HG03064 (cell line): Measurements from ENCODE around the gene DOC2B.
"Not testable (repeated sequence)": the region's sequence is repeated elsewhere in the genome, so short reads cannot be mapped to it uniquely, and the experiment has no call there.

Experiments used
- ATAC-seq: cut with Tn5 transposase; IDR thresholded peaks from one replicate; pipeline ENCODE4 v1.9.1; 2021; ENCODE audit warnings: low read depth; ENCODE audit not compliant: unreplicated experiment

The DOC2B gene

DNA sequence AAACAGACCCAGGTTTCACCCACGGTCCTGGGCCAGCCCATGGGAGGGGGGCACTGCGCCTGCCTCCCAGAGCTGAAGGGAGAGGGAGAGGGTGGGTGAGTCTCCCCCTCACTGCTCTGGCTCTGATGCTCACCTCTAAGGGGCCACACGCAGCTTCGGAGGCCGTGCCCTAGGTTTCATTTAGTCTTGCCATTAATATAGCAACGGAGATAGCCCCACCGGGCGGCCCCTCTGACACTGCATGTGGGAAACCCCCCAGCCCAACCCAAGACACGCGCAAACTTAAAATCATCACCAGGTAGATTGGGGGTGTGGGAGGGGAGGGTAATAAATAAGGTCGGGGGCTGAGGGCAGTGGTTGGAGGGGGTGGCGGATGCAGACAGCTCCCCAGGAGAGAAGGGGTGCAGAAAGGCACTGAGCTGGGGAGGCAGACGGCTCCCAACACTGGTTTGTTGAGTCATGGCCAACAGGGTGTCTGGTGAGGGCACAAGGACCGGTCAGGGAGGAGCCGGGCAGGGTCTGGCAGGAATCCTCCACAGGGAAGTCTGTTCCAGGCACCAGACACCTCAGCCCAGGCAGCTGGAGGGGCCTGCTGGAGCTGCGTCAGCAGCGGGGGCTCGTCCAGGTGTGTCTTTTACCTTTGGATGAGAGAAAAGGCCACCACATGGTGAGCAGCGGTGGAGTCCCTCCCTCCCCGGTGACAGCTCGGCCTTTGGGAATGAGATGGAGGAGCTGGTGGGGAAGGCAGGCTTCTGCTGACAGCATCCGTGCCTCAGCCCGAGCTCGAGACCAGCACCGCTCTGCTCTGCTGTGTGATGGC lies 32.0 kb upstream of the DOC2B start:
- ATAC-seq, result no peak

DNA sequence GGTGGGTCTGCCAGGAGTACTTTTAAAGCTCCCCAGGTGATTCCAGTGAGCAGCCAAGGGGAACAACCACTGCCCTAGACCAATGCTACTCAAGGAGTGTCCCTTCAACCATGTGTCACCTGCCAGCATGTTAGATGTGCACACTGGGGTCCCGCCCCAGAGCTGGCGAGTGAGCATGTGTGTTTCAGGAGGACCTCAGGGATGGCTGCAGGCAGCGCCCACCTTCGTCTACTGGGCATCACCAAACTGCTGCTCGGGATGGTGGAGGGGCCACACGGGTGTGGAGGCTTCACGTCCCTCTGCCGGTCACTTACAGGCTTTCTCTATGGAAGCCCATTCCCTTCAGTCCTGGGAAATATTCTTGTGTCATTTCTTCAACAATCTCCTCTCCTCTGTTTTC lies 29.0 kb upstream of the DOC2B start:
- ATAC-seq, result no peak

DNA sequence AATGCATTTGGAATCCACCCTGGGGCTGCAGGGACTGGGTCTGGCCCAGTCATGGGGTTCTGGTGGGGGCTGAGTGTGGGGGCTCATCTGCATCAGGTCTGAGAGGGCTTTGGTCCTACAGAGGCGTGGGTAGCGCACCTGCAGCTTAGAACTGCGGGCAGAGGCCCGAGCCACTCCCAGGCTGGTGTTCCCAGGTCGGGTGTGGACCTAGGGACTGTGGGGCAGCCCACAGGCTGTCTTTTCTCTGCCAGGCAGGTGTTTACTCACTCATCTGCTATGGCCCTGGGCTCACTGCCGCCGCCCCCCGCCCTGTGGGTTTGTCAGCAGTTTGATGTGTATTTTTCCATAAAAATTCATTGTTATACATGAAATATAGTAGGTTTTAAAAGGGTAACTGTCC lies 27.0 kb upstream of the DOC2B start:
- no peak for ATAC-seq

DNA sequence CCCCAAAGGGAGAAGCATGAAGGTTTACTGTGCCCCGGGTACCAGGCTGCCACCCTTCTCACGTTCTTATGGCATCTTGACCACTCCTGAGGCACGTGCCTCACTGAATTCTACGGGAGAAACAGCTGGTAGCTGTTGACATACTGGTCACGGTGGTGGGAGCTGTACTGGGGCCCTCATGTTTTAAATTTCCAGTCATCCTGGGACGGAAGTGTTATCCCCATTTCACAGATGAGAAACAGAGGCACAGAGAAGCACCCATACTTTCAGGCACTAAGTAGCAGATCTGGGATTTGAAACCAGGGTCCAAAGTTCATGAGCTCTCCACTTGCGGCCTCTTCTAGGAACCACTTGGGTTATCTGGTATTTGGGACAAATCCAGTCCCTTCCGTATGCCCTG lies 26.3 kb upstream of the DOC2B start:
- no peak for ATAC-seq

DNA sequence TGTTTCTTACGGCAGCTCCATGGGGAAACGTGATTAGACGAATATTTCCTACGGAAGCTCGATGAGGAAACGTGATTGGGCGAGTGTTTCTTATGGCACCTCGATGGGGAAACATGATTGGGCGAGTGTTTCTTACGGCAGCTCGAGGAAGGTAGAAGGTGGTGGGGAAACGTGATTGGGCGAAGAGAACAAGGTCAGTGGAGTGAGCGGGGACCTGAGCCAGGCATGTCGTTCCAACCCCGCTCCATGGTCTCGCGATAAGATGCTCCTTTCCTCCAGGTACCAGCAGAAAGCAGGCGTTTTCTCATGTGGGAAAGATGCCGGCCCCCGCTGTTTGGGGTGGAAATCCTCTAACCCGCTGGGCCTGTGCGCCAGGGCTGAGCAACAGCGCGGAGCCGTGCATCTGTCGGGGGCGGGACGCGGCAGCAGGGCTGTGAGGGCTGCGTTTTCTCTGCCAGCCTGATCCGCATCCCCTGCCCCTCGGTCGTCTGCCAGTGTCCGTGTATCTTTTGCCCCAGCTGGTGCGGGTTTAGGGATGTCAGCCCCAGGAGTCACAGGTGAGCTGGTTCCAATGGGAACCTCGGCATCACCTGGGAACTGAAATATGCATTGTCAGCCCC lies 25.6 kb upstream of the DOC2B start:
- no peak for ATAC-seq

DNA sequence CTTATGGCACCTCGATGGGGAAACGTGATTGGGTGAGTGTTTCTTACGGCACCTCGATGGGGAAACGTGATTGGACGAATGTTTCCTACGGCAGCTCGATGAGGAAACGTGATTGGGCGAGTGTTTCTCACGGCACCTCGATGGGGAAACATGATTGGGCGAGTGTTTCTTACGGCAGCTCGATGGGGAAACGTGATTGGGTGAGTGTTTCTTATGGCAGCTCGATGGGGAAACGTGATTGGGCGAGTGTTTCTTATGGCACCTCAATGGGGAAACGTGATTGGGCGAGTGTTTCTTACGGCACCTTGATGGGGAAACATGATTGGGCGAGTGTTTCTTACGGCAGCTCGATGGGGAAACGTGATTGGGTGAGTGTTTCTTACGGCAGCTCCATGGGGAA lies 25.0 kb upstream of the DOC2B start:
- ATAC-seq, result not testable (repeated sequence)

DNA sequence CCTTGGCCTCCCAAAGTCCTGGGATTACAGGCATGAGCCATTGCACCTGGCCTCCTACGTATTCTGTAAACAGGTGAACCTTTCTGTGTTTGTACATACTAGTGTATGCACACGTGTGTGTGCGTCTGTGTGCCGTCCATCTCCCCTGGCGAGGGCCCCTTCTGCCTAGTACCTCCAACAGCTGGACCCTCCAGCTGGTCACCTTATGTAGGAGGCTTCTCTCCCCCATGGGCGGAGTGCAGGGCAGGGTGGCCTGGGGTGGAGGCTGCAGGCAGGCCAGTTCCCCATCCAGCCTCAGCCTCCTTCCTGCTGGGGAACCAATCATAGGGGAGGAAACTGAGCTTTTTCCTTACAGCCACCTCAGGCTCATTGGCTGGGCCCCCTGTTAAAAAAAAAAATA lies 24.4 kb upstream of the DOC2B start:
- no peak for ATAC-seq

DNA sequence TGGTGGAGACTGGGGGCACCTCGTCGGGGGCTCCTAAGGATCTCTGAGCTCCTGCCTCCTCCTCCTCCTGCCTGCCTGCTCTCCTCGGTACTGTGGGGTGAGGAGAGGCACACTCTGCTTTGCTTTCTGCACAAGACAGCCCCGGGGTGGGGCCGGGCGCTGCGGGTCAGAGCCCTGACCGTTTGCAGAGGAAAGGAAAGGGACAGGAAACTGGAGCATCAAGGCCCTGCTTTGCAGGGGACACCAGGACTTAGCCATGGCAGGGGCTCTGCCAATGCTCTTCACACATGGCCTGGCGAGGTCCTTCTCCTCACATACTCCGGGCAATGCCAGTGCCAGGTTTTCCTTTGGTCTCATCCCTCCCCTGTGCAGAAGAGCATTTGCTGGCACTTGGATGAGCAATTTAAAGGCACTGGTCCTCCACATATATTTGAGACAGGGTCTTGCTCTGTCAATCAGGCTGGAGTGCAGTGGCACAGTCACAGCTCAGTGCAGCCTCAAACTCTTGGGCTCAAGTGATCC lies 23.8 kb upstream of the DOC2B start:
- ATAC-seq, result no peak

DNA sequence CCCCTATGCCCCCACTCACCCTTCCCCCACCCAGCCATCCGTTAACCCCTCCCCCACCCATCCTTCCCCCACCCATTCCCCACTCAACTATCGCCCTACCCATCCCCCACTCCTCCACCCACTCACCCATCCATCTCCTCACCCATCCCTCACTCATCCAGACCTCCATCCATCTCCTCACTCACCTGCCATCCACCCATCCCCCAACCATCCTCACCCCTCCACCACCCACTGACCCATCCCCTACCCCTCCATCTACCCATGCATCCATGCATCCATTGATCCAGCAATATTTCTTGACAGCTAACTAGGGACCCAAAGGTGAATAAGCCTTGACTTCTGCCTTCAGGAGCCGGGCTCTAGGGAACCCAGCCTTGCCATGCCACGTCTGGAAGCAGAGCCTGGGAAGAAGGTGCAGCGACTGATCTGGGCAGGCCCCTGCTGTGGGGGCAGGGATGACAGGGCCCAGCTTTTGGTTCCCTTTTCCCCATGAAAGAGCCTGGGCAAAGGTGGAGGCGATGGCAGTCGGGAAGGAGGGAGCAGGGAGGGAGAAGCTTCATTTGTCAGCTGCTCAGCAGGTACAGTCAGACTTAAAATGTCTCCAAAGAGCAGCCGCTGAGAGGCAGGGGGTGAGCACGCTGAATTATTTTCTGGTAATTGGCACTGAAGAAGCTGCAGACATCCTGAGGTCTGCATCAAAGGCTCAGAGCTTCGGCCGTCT lies 23.1 kb upstream of the DOC2B start:
- ATAC-seq, result no peak

DNA sequence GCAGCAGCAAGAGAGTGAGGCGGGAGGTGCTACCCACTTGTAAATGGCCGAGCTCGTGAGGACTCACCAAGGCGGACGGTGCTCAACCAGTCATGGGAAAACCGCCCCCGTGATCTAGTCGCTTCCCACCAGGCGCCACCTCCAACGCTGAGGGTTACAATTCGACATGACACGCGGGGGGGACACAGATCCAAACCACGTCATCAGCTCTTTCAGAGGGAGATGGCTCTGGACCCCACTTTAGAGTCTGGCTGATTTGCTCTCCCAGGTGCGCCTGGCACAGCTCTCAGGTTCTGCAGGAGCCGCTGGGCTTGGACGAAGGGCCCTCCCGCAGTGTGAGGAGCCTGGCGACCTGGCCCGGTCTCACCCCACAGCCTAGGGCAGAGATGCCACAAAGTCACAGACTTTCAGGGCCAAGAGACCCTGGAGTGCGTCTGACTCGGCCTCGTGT lies 21.1 kb upstream of the DOC2B start:
- ATAC-seq, result no peak

DNA sequence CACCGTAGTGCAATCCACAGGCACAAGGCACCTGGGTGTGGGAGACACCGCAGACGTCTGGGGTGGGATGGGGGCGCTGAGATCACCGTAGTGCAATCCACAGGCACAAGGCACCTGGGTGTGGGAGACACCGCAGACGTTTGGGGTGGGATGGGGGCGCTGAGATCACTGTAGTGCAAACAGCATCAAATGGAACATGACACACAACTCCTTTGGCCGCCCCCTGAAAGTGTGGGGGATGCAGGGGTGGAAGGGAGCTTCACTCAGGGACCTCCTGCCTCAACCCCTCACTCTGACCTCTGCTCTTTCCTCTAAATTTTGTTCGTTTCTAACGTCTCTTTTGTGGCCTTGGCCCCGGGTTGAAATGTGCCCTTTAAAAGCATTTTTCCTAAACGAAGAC lies 20.3 kb upstream of the DOC2B start:
- not testable (repeated sequence) for ATAC-seq

DNA sequence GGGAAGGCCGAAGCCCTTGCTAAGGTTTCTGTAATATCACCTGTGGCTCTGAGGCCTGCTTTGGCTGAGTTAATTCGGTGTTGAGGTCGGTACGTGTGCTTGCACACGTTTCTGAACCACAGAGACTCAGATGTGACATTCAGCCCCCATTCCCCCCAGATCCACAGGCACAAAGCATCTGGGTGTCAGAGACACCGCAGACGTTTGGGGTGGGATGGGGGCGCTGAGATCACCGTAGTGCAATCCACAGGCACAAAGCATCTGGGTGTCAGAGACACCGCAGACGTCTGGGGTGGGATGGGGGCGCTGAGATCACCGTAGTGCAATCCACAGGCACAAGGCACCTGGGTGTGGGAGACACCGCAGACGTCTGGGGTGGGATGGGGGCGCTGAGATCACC lies 19.8 kb upstream of the DOC2B start:
- ATAC-seq, result not testable (repeated sequence)

DNA sequence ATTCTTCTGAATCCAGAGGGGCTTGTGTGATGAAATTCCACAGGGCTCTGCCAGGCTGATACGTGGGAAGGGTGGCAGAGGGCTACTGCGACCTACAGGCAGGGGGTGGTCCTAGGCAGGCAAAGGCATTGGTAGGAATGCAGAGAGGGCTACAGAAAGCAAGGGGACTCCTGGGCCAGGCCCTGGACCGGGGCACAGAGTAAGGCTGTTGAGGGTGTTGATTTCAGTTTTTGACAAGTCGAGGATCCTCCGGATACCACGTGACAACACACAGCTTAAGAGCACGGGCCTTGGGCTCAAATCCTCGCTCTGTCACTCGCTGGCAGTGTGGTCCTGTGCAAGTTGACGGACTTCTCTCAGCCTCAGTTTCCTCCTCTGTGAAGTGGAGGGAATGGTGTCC lies 19.1 kb upstream of the DOC2B start:
- ATAC-seq, result no peak

DNA sequence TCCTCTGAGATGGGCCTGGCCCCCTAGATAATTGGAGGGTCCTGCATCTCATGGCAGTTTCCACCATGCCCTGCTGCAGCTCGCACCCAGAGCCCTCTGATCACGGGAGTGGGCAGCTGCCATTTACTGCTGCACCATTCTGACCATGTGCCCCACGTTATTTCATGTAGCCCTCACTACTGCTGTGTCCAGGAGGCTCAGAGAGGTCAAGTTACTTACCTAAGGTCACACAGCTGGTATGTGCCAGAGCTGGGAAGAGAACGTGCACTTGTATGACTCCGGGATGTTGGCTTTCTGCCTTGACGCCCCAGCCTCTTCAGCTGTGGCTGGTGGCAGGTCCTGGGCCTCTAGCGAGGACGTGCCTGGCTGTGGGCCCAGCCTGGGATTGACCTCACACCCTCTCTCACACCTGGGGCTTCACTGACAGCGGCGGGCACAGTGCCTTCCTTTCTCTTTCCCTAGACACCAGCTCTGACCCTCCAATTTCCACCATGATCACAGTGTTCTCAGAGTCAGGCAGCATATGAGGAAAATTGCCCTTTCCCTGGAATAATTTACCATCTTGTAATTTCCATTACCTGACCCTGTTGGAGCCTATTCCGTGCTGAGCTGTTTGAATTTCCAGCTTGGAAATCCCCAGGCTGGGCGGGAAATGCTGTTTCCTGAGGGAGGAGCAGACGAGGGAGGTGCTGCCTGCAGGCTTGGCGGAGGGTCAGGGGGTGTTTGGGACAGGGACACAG lies 18.5 kb upstream of the DOC2B start:
- no peak for ATAC-seq

DNA sequence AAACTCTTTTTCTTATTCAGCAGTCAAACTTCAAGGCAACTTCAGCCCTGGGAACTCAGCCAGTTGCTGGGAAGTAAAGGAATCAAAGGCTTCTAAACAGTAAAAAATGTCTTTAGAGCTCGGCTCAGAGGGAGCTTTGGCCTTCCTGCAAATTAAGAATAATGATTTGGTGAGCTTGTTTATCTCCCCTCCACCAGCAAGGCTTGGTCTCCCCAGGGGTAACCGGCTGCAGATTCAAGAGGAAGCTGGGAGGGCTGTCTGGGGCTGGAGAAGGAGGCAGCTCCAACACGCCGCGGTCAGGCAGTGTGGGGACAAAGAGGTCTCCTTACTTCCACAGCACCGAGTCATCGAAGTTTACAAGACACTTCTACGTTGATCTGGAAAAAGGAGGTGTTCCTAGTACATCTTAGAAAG lies 17.7 kb upstream of the DOC2B start:
- ATAC-seq, result no peak

DNA sequence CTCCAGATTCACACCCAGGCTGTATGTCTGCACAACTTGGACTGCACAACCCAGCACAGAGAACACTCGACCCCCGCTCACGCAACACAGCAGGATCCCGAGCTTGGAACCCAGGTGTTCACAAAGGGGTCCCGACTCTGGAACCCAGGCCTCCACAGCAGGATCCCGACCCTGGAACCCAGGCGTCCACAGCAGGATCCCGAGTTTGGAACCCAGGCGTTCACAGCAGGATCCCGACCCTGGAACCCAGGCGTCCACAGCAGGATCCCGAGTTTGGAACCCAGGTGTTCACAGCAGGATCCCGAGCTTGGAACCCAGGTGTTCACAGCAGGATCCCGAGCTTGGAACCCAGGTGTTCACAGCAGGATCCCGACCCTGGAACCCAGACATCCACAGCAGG lies 16.8 kb upstream of the DOC2B start:
- not testable (repeated sequence) for ATAC-seq

DNA sequence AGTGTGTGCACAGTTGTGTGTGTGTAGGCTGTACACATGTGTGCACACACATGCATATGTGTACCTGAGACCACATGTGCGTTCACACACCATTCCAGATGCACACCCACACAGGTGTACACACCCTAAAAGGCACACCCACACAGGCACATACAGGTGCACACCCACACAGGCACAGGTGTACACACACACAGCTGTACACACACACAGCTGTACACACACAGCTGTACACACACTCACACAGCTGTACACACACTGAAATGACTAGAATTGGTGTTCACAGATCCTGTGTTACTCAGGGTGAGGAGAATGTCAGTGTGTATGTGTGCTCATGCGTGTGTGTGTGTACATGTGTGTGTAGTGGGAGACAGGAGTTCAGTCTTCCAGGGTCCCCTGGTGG lies 15.9 kb upstream of the DOC2B start:
- ATAC-seq, result no peak

DNA sequence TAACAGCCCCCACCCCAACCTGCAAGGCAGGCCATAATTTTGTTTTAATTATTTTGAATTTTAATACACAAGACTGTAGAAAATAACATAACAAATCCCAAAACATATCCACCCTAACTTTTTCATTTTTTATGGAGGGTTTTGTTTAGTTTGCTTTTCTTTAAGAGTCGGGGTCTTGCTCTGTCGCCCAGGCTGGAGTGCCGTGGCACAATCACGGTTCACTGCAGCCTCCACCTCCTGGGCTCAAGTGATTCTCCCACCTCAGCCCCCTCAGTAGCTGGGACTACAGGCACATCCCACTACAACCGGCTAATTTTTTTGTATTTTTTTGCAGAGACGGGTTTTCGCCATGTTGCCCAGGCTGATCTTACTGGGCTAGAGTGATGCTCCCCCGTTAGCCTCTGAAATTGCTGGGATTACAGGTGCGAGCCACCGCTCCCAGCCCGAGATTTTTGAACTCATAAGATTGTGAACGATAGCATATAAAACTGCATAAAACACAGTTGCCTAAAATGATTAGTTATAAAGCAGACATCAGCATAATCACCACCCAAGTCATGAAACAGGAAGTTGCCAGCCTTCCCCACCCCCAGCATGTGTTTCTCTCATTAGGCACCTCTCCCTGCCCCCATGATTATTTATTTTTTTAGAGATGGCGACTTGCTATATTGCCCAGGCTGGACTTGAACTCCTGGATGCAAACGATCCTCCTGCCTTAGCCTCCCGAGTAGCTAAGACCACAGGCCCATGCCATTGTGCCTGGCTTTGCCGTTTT lies 13.6 kb upstream of the DOC2B start:
- no peak for ATAC-seq

DNA sequence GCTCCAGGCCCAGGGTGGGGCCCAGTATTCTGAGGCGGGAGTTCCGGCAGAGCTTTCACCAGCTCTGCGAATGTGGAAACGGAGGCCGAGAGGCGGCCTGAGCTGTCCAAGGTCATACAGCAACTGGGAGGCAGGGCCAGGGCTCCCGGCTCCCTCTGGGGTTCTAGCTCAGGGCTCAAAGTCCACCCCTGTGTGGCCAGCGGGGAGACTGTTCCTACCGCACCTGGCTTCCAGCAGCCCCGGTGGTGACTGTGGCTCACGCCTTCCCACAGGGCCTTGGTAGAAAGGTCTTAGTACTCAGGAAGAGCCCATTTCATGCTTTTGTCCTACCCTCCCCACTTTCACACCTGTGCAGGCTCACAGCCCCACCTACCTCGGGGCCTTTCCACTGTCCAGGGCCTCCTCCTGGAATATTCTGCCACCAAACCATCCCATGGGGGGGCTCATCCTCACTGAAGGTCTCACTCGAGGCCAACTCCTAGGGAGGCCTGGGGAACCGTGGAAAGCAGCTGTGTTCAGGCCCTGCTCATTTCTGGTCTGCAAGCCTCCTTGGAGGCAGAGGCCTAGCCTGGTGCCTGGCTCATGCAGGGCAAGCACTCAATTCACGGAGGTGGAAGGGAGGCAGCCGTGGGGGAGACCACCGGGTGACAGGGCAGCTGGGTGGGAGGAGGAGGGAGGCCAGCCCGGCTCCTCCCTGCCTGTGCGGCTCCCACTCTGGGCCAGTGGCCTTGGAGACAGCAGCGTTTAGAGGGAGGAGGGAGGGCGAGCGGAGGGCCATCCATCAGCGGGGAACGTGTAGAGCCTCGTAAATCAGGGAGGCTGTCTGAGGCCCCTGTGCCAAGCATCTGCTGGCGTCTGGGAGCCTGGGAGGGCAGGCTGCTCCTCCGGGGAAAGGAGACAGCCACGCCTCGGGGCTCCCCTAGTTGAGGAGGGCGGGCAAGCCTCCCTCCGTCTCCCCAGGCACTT lies 12.7 kb upstream of the DOC2B start:
- no peak for ATAC-seq
